Karpas-422 (cell line): ENCODE results near the gene SNAPIN. TPM values are rescaled to one million over a fixed set of nuclear protein-coding genes. Genes with fewer than 3 reads are reported as not detected.

Experiments used
- DNase-seq: peaks from one replicate; pipeline ENCODE4 v3.0.0-alpha.2; 2015
- H2AFZ ChIP-seq: fragments of 200-600 bp; sonication (generic); 2 replicates; pipeline ENCODE4 v1.6.1; 2014; ENCODE audit warnings: antibody characterized with exemption, low read length, mixed read lengths
- H3K27ac ChIP-seq: fragments of 200-600 bp; sonication (generic); 2 replicates; pipeline ENCODE4 v1.5.1; 2014; ENCODE audit warnings: mild to moderate bottlenecking, low read length, moderate library complexity
- H3K27me3 ChIP-seq: fragments of 200-600 bp; sonication (generic); 2 replicates; pipeline ENCODE4 v1.6.1; 2014; ENCODE audit warnings: low read length, mixed read lengths
- H3K36me3 ChIP-seq: fragments of 200-600 bp; sonication (generic); 2 replicates; pipeline ENCODE4 v1.6.1; 2014; ENCODE audit warnings: low read length, mixed read lengths; ENCODE audit not compliant: insufficient read depth
- H3K4me1 ChIP-seq: fragments of 200-600 bp; sonication (generic); 2 replicates; pipeline ENCODE4 v1.6.1; 2014; ENCODE audit warnings: mild to moderate bottlenecking, low read length, mixed read lengths
- H3K4me2 ChIP-seq: fragments of 200-600 bp; sonication (generic); 2 replicates; pipeline ENCODE4 v1.6.1; 2014; ENCODE audit warnings: low read length, low read depth, mild to moderate bottlenecking; ENCODE audit not compliant: poor library complexity, severe bottlenecking
- H3K4me3 ChIP-seq: fragments of 200-600 bp; sonication (generic); 2 replicates; pipeline ENCODE4 v1.5.1; 2014; ENCODE audit warnings: mild to moderate bottlenecking, antibody characterized with exemption, low read length, mixed read lengths
- H3K79me2 ChIP-seq: fragments of 200-600 bp; sonication (generic); 2 replicates; pipeline ENCODE4 v1.6.1; 2014; ENCODE audit warnings: mild to moderate bottlenecking, low read length, mixed read lengths
- H3K9ac ChIP-seq: fragments of 200-600 bp; sonication (generic); 2 replicates; pipeline ENCODE4 v1.6.0; 2014; ENCODE audit warnings: low read length
- H3K9me2 ChIP-seq: fragments of 200-600 bp; sonication (generic), shearing (Covaris generic); replicated peaks from 2 replicates; pipeline ENCODE4 v1.6.0; 2014; ENCODE audit warnings: mild to moderate bottlenecking, low read length, moderate library complexity; ENCODE audit not compliant: insufficient read depth
- H3K9me3 ChIP-seq: fragments of 300-700, 200-600 bp; sonication (generic); 2 replicates; pipeline ENCODE4 v1.6.1; 2014; ENCODE audit warnings: low read length, mixed read lengths
- H4K20me1 ChIP-seq: fragments of 200-600 bp; sonication (generic); 2 replicates; pipeline ENCODE4 v1.6.1; 2014; ENCODE audit warnings: mild to moderate bottlenecking, antibody characterized with exemption, low read length, low read depth; ENCODE audit not compliant: insufficient read depth
- total RNA-seq: library from RNA; depleted of rRNA; stranded (reverse); fragments of >200 nt; shearing (Covaris generic); gene quantifications from 2 replicates; pipeline ENCODE4 v1.2.3, GENCODE V29; 2014; ENCODE audit warnings: low replicate concordance

The SNAPIN gene
- total RNA-seq, 1 experiment from 2014 or later = 54.3 TPM

DNA sequence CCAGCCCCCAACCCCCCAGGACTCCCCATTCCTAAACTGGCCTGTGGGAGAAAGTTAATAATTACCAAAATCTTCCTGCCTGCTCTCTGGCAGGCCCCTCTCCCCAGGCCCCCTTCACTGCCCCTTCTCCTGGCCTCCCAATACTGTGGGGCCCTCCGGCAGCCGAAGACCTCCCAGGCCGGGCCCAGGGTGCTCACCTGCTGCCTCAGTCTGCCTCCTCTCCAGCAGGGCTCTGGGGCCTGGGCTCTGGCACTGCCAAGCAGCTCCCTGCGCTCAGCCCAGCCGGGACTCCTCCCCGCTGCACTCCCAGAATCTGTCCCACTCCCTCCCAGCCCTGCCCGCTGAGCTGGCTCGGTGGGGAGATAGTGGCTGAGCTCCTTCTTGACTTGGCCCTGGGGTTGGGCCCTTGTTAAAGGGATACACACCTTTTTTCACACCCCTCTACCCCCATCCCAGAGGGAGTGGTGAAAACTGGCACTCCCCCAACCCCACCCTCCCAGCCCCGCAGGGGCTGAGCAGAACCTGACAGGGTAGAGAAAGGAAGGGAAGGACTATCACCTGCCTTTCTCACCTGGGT lies 45.7 kb upstream of the SNAPIN start, which contains the start of gene S100A16:
S100A16 (minus strand) TSS at position 383 of the 577 bp plus-strand sequence. CDS start 4,986 bp downstream, outside the sequence.
- Histone ChIP-seq H3K9me3 (no peaks in the 10 kb centered on the region), H3K9ac (no peak within 1 kb of the TSS), H3K4me2 (no peak within 1 kb of the TSS), H3K36me3 (no peaks in the 10 kb centered on the region), H3K4me3 (no peak within 1 kb of the TSS), H3K79me2 (no peaks in the 10 kb centered on the region), H2AFZ (no peak within 1 kb of the TSS), H3K27me3 (no peaks in the 10 kb centered on the region), H3K4me1 (peaks cover under 1% of the 10 kb centered on the region; the same call in 1 of the 2 replicates), H4K20me1 (no peaks in the 10 kb centered on the region), H3K27ac (no peak within 1 kb of the TSS), H3K9me2 (no peaks in the 10 kb centered on the region)
- no peak for DNase-seq

DNA sequence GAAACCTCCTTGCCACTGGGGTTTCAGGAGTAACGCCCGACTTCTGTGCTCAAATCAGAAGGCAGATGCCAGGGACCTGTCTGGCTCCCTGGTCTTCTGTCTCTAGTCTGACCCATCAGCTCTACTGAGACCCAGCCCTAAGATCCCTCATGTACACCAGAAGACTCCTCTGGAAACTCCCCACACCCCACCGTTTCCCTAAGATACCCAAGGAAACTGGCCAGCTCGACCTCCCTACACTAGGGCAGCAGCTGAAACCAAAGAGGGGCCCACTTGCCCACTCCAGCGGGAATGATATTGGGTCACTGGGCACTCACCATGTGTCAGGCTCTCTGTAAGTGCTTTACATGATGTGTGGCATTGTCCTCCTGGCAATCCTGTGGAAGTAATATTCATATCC lies 45.1 kb upstream of the SNAPIN start:
- H3K27ac ChIP-seq = no peak overlapping the region
- H3K9me2 ChIP-seq = no peaks in the 10 kb centered on the region
- no peaks in the 10 kb centered on the region for H3K36me3 ChIP-seq
- no peaks in the 10 kb centered on the region for H3K27me3 ChIP-seq
- H3K9ac ChIP-seq = no peak overlapping the region
- no peaks in the 10 kb centered on the region for H4K20me1 ChIP-seq
- no peak overlapping the region for H2AFZ ChIP-seq
- H3K9me3 ChIP-seq = no peaks in the 10 kb centered on the region
- no peaks in the 10 kb centered on the region for H3K79me2 ChIP-seq
- no peak overlapping the region for H3K4me2 ChIP-seq
- no peaks in the 10 kb centered on the region for H3K4me1 ChIP-seq
- no peak overlapping the region for H3K4me3 ChIP-seq
- no peak for DNase-seq

DNA sequence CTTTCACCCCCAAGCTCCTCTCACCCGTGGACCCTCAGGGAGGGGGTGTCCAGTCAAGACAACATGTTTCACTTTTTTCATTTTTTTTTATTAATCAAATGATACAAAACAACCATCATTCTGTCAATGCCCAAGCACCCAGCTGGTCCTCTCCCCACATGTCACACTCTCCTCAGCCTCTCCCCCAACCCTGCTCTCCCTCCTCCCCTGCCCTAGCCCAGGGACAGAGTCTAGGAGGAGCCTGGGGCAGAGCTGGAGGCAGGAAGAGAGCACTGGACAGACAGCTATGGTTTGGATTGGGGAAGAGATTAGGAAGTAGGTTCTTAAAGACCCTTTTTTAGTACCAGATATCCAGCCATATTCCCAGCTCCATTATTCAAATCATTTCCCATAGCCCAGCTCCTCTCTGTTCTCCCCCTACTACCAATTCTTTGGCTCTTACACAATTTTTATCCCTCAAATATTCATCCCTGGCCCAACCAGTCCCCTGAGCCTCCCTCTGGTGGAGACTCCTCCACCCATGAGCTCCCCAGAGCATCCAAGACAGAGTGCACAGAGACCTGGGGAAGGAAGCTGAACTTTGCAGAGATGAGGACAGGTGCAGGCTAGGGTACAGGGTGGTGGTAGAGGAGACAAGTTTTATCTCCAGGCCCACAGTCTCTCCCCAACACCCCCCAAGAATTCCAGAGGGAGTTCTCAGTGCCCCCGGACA lies 44.2 kb upstream of the SNAPIN start:
- no peak for DNase-seq
- no peaks in the 10 kb centered on the region for H3K36me3 ChIP-seq
- H3K9ac ChIP-seq = no peak overlapping the region
- no peaks in the 10 kb centered on the region for H3K27me3 ChIP-seq
- H3K4me1 ChIP-seq = no peaks in the 10 kb centered on the region
- no peaks in the 10 kb centered on the region for H3K79me2 ChIP-seq
- no peaks in the 10 kb centered on the region for H3K9me3 ChIP-seq
- H2AFZ ChIP-seq = no peak overlapping the region
- H4K20me1 ChIP-seq = no peaks in the 10 kb centered on the region
- no peak overlapping the region for H3K4me3 ChIP-seq
- H3K4me2 ChIP-seq = no peak overlapping the region
- H3K27ac ChIP-seq = no peak overlapping the region
- H3K9me2 ChIP-seq = no peaks in the 10 kb centered on the region

DNA sequence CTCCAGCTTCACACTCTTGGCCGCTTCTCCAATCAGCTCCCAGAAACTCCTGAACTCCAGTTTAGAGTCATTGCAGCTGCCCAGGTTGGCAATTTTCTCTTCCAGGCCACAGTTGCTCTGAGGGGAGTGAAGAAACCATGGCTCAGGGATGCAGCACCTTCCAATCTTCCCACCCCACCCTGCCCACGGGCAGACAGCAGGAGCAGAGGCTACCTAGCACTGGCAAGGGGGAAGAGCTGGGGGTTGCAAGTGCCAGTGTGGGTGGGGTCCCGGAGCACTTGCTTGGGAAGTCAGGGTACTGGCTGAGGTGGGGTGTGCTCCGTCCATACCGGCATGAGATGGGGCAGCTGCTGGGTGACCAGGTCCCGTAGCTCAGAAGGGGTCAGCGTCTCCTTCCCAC lies 43.6 kb upstream of the SNAPIN start:
- Histone ChIP-seq H3K4me1 (no peaks in the 10 kb centered on the region), H4K20me1 (no peaks in the 10 kb centered on the region), H3K79me2 (no peaks in the 10 kb centered on the region), H3K27me3 (no peaks in the 10 kb centered on the region), H3K27ac (no peak overlapping the region), H3K4me2 (no peak overlapping the region), H2AFZ (no peak overlapping the region), H3K36me3 (no peaks in the 10 kb centered on the region), H3K9me3 (no peaks in the 10 kb centered on the region), H3K4me3 (no peak overlapping the region), H3K9me2 (no peaks in the 10 kb centered on the region), H3K9ac (no peak overlapping the region)
- no peak for DNase-seq

DNA sequence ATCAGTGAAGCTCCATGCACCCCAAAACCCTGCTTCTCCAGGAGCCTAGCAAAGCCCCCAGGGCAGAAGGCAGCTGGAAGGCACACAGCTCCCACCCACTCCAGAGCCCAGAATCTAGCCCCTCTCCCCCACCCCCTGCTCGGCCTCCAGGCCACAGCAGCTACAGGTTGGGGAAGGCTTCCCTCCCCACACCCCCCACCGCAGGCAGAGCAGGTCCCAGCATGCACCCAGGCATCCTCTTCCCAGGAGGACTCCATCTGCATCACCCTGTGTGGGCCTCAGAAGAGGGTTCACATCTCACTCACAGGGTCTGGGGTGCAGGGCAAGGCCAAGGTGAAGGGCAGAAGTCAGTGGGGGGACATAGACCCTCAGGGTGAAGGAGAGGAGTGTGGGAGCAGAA lies 43.1 kb upstream of the SNAPIN start:
- Histone ChIP-seq H2AFZ (no peak overlapping the region), H3K36me3 (no peaks in the 10 kb centered on the region), H3K4me1 (no peaks in the 10 kb centered on the region), H3K9me3 (no peaks in the 10 kb centered on the region), H3K27me3 (no peaks in the 10 kb centered on the region), H3K9ac (no peak overlapping the region), H3K79me2 (no peaks in the 10 kb centered on the region), H3K27ac (no peak overlapping the region), H3K4me2 (no peak overlapping the region), H4K20me1 (no peaks in the 10 kb centered on the region), H3K9me2 (no peaks in the 10 kb centered on the region), H3K4me3 (no peak overlapping the region)
- DNase-seq = no peak

DNA sequence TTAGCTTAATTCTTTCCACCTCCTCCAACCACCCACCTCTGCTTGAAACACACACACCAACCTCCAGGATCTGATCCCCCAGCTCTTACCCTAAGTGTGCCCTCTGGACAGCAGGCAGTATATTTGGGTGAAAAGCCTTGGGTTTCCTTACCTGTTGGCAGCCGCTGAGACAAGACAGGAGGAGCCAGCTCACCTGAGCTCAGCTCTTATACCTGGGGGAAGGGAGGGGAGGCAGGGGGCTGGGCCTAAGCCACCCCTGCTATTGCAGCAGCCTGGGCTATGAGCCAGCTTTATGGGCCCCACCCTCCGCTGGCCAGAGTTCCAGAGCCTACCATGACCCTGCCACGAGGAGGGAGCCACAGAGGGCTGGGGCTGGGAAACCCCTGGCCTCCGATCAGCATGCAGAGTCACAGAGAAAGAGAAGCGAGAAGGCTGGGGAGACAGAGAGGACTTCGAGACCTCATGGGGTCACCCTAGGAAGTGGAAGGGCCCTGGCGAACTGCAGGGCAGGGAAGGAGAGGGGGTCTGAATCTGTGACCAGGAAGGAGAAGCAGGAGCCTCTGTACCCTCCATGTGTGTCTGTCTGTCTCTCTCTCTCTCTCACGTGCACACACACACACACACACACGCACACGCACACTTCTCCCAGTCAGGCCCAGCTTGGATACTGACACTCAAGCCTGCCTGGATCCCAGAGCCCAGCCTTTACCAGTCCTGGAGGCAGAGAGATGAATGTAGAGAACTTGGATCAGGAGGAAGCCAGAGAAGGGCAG lies 42.2 kb upstream of the SNAPIN start, which contains the start of gene S100A14:
S100A14 (minus strand) TSS at position 182 of the 773 bp plus-strand sequence. CDS start 467 bp downstream, outside the sequence.
- DNase-seq = no peak
- Histone ChIP-seq H3K9ac (no peak within 1 kb of the TSS), H3K4me3 (no peak within 1 kb of the TSS), H3K9me2 (no peaks in the 10 kb centered on the region), H3K4me2 (no peak within 1 kb of the TSS), H3K27me3 (no peaks in the 10 kb centered on the region), H3K4me1 (no peaks in the 10 kb centered on the region), H3K79me2 (no peaks in the 10 kb centered on the region), H3K36me3 (no peaks in the 10 kb centered on the region), H3K27ac (no peak within 1 kb of the TSS), H2AFZ (no peak within 1 kb of the TSS), H3K9me3 (no peaks in the 10 kb centered on the region), H4K20me1 (no peaks in the 10 kb centered on the region)

DNA sequence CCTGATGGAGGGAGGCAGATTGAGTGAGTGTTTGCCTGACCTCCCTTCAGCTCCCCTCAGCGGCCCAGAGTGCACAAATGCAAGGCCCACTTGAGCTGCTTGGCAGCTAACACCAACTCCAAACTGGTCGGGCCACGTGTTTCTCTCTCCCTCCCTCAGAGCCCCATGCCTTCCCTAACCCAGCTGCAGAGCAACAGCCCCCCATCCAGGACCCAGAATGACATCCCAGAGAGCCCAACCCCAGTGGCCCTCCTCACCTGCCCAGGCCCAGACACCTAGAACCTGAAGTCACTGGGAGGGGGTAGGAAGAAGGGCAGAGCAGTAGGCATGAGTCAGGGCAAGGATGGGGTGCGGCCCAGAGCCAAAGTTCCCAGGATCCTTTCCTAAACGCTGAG lies 41.6 kb upstream of the SNAPIN start:
- Histone ChIP-seq H3K79me2 (no peaks in the 10 kb centered on the region), H3K27ac (no peak overlapping the region), H3K4me1 (no peaks in the 10 kb centered on the region), H3K9me2 (no peaks in the 10 kb centered on the region), H2AFZ (no peak overlapping the region), H3K4me2 (no peak overlapping the region), H3K4me3 (no peak overlapping the region), H3K36me3 (no peaks in the 10 kb centered on the region), H3K9ac (no peak overlapping the region), H4K20me1 (no peaks in the 10 kb centered on the region), H3K9me3 (no peaks in the 10 kb centered on the region), H3K27me3 (no peaks in the 10 kb centered on the region)
- no peak for DNase-seq

DNA sequence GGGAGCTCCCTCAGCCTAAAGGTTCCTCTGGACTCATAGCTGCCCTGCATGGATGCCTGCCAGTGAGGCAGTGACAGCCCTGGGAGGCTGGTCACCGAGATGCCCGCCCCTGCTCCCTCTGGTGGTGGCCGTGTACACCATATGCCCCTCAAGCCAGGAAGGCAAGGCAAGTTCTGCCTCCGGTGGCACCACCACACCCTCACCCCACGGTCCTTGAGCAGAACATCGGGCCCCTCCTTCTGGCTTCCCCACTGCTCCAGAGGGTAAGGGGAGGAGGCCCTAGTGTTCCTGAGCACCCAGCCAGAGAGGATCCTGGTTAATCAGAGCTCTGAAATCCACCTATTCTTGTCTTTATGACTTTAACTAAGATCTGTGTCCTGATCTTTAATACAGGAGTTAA lies 40.8 kb upstream of the SNAPIN start:
- Histone ChIP-seq H3K4me1 (no peaks in the 10 kb centered on the region), H3K9me2 (no peaks in the 10 kb centered on the region), H3K4me3 (no peak overlapping the region), H3K36me3 (no peaks in the 10 kb centered on the region), H2AFZ (no peak overlapping the region), H3K9me3 (no peaks in the 10 kb centered on the region), H4K20me1 (no peaks in the 10 kb centered on the region), H3K9ac (no peak overlapping the region), H3K4me2 (no peak overlapping the region), H3K79me2 (no peaks in the 10 kb centered on the region), H3K27me3 (no peaks in the 10 kb centered on the region), H3K27ac (no peak overlapping the region)
- DNase-seq = peak; percentile 84
